ENCODE results near the gene SMR3B.

Gene SMR3B

DNA sequence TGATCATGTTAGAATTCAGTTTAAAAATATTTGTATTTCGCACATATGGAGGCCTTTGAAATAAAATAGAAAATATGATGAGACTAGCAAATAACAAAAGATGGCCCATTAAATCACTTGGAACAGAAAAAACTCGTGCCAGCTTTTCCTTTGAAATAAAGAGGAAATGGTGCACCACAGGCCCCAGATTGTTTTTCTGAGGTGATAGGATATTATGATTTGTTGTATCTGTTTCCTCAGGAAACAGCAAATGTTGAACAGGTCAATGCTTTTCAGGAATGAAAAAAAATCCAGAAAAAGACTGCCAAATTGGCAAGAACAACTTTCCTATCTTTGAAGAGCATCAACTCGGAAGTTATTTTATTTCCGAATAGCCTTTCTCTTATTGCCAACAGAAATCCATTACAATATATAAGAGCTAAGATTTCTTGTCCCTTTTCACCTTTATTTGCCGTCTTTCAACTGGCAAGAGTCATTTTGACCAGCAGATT lies at the start of gene SMR3B:
SMR3B (plus strand) TSS at position 441 of the 491 bp plus-strand sequence. CDS start 1,380 bp downstream, outside the sequence.
- DNase-seq: no peak

DNA sequence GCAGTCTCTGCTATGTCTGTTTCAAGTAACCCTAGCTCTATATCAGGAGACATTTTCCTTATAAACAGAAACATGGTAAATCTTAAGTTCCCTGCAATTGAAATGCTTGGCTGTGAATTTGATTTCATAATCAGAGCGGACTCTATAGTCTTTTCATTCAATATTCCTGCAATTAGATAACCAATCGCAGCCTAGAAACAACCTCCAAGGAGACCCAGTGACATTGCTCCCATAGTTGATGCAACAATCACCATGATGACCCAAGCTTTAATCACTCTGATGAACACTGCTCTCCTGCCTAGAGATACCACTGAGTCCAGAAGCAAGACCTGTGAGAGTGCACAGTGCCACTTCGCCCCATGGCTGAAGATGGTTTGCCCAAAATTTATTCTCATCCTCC lies 48.2 kb upstream of the SMR3B start, which contains the start of gene CABS1:
CABS1 (plus strand) TSS at position 301 of the 400 bp plus-strand sequence; CDS start at position 360, 59 bp downstream.
- DNase-seq: no peak

DNA sequence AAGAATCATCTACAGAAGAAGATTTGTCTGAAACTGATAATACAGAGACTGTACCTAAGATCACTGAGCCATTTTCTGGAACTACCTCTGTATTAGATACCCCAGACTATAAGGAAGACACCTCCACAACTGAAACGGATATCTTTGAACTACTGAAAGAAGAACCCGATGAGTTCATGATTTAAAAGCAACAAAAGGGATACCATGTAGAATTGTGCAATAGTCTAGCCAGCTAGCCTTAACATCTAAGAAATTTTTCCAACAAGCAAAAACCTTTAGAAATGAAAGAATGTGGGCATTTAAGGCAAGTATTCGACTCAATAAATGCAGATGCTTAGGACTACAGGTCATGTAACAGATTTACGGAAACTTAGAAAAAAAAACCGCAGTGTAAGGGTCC lies 46.9 kb upstream of the SMR3B start:
- no peak for DNase-seq

DNA sequence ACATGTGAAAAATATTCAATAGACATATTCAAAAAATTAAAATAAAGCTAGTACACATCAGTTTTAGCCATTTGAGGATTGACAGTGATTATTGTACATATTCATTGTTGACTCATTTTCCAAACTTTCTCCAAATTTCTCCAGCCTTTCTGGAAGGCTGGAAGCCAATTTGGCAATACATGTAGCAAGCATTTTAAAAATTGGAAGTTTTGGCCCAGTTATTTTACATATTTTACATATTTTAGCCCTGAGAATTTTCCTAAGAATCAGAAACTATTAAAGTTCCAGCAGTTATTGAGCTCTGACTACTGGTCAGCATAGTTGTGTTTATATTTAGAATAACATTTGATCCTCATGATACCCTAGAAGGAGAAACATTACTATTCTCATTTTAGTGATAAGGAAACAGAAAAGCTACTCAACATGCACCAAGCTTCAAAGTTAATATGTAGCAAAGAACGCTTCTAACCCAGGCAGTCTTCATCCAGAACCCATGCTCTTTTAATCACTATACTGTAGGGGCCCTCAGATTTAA lies 45.0 kb upstream of the SMR3B start:
- DNase-seq: no peak

GRCh38 chr4:70356185-70356584 lies 26.7 kb upstream of the SMR3B start:
- no peak for DNase-seq

GRCh38 chr4:70359115-70359661 lies 23.7 kb upstream of the SMR3B start:
- DNase-seq: no peak

- no peak for DNase-seq
Observed at GRCh38 chr4:70360460-70360859, 22.5 kb upstream of the SMR3B start, which contains the start of gene SMR3A. TSS of gene SMR3A (plus strand) at chr4:70360760. CDS start at chr4:70362116, 1,356 bp downstream.

DNA sequence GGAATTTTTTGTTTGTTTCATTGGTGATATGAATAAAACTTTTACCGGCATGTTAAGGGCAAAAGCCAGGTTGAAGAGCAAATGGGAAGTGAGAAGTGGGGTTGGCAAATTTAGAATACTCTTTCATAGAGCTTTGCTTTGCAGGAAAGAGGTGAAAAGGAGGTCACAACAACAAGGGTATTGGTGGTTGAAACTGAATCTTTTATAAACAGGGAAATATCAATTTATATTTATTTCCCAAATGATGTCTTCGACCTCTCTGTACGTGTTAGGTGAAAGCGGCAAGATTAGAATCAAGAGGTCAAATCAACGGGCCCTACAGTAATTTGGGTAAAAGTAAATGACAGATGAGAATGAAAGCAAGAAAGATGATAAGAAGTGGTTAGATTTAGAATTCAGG lies 18.9 kb upstream of the SMR3B start:
- no peak for DNase-seq

GRCh38 chr4:70365479-70365878 lies 17.5 kb upstream of the SMR3B start:
- no peak for DNase-seq

DNA sequence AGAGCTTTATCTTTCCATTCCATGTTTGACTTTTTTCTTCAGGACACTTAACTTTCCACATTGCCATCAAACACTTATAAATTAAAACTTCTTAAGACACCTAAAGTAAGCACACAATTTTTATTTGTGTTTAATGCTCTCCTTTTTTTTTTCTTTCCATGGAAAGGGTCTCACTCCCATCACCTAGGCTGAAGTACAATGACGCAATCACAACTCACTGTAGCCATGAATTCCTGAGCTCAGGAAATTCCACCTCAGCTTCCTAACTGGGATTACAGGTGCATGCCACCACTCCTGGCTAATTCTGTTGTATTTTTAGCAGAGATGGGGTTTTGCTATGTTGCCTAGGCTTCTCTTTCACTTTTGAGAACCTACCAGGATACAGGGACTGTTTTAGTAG lies 15.1 kb upstream of the SMR3B start:
- no peak for DNase-seq

DNA sequence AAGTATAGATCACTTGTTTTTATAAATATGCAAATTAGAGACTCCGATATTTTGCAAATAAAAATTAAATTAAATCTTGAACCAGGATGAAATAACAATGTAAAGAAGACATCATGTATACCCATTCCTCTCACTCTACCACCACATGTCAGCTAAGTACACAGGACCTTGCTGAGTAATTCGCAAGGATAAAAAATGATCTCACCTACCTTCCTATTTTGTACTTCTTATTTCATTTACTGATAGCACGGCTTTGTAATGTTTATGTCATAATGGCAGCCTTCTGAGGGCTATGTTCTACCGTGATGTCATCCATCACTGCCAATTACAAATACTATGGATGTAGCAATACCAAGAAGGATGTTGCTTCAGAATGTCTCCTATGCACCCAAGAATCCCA lies 10.9 kb upstream of the SMR3B start:
- DNase-seq: no peak

DNA sequence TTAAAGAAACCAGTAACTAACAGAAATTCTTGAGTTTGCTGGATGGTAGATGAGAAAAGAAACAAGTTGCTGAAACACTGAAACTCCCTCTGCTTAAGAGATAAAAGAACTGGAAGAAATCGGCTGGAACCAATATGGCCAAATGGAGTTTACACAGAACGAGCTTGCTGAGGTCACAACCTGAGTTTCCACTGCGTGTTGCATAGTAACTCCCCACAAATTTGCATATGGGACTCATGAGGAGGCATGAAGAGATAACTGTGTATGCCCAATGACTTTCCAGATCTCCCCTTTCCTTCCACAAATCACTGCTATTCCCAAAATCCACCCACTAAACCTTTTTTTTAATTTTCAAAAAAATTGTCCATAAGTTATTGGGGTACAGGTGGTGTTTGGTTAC lies 10.2 kb upstream of the SMR3B start:
- DNase-seq: no peak

- no peak for DNase-seq
Observed at GRCh38 chr4:70380578-70380977, 2.4 kb upstream of the SMR3B start.

GRCh38 chr4:70392057-70392776 lies 9.3 kb downstream of the SMR3B start:
- DNase-seq: no peak

- no peak for DNase-seq
Observed at GRCh38 chr4:70397580-70397979, 14.6 kb downstream of the SMR3B start, which contains the start of gene OPRPN. TSS of gene OPRPN (plus strand) at chr4:70397940. CDS start at chr4:70399286, 1,346 bp downstream.

DNA sequence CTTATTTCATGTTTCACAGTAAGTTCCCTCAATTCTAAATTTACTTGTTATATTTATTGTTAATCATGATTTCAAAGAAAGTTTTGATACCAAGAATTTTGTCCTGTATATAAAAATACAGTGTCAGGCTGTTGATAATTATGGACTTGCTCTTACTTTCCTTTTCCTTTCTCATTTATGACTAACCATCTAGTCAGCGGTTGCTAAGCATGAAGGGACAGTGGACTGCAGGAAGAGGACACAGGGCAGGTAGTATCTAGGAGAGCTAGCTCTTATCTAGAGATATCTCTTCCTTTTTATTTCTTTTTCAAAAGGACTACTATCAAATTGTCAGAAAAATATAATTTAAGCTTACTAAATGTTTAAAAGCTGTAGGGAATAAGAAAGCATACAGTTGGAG lies 16.4 kb downstream of the SMR3B start:
- DNase-seq: no peak

DNA sequence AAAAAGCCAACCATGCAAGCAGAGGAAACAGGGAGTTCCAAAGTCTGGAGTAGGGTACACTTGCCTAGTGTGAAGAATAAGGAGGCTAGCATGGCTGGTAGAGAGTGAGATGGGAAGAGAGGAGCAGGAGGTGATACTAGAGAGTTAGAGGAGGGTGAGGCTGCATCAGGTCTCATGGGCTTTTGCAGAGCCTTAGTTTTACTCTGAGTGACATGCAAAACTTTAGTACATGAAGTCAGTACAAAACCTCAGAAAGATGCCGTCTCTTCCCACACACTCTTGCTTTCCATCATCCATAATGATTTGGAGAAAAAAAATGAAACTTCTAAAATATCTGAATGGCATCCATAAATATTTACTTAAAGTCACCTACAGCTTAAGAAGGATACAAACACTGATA lies 19.8 kb downstream of the SMR3B start:
- no peak for DNase-seq

DNA sequence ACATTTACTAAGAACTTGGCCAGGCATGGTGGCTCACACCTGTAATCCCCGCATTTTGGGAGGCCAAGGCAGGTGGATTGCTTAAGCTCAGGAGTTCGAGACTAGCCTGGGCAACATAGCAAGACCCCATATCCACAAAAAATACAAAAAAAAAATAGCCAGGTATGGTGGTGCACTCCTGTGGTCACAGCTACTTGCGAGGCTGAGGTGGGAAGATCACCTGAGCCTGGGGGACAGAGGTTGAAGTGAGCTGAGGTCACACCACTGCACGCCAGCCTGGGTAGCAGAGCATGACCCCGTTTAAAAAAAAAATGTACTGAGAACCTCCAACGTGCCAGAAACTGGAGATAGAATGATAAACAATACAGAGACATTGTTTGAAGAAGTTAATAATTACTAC lies 22.8 kb downstream of the SMR3B start:
- DNase-seq: no peak

- DNase-seq: no peak
Observed at GRCh38 chr4:70425306-70425705, 42.4 kb downstream of the SMR3B start.

DNA sequence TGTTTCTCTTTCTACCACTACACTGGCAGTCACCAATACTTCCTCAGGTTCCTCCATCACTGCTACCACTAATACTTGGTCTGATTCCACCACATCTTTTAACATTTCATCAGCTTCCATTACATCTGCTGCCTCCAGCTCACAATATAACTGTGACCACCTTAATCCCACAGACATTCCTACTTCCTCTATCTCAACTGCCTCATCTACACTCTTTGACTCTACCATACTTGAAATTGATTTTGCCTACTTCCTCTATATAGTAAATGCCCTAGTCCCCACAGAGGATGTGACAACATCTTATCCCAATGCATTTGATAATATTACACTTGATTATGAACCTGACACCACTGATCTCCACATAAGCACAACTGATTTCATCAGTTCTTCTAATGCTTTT lies 43.9 kb downstream of the SMR3B start:
- DNase-seq: no peak

DNA sequence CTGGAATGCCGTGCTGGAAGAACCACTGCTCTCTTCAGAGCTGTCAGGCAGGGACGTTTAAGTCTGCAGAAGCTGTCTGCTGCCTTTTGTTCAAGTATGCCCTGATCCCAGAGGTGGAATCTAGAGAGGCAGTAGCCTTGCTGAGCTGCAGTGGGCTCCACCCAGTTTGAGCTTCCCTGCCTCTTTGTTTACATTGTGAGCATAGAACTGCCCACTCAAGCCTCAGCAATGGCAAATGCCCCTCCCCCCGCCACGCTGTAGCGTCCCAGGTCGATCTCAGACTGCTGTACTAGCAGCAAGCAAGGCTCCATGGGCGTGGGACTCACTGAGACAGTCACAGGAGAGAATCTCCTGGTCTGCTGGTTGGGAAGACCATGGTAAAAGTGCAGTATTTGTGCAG lies 54.3 kb downstream of the SMR3B start:
- no peak for DNase-seq

All from NCI-H2107 (cell line).